ENCODE results near the gene COX8A.
A peak's percentile ranks its signal among the peaks of the same experiment; 100 is the strongest.

The COX8A gene, protein sequence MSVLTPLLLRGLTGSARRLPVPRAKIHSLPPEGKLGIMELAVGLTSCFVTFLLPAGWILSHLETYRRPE

GRCh38 chr11:63974259-63975143, at the start of gene COX8A:
COX8A (plus strand) TSS chr11:63974620; CDS start chr11:63974681, 61 bp downstream.
- peak; percentile 98 for DNase-seq (ENCODE audit: low spot score)
- in situ Hi-C loops (cut with MboI; ENCODE audit: low sequenced_read_pairs, unreplicated experiment) = loop anchor here (25.0 kb wide), 1 partner anchor 313 kb away; the partner anchor contains the start of genes BAD, GPR137 and KCNK4
- TF ChIP-seq, protein P1, sequence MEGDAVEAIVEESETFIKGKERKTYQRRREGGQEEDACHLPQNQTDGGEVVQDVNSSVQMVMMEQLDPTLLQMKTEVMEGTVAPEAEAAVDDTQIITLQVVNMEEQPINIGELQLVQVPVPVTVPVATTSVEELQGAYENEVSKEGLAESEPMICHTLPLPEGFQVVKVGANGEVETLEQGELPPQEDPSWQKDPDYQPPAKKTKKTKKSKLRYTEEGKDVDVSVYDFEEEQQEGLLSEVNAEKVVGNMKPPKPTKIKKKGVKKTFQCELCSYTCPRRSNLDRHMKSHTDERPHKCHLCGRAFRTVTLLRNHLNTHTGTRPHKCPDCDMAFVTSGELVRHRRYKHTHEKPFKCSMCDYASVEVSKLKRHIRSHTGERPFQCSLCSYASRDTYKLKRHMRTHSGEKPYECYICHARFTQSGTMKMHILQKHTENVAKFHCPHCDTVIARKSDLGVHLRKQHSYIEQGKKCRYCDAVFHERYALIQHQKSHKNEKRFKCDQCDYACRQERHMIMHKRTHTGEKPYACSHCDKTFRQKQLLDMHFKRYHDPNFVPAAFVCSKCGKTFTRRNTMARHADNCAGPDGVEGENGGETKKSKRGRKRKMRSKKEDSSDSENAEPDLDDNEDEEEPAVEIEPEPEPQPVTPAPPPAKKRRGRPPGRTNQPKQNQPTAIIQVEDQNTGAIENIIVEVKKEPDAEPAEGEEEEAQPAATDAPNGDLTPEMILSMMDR (IDR thresholded peaks at IDR 0.05; ENCODE audit: borderline replicate concordance, control extremely low read depth, extremely low read depth, insufficient read depth, missing control alignments) = peak; percentile 2

DNA sequence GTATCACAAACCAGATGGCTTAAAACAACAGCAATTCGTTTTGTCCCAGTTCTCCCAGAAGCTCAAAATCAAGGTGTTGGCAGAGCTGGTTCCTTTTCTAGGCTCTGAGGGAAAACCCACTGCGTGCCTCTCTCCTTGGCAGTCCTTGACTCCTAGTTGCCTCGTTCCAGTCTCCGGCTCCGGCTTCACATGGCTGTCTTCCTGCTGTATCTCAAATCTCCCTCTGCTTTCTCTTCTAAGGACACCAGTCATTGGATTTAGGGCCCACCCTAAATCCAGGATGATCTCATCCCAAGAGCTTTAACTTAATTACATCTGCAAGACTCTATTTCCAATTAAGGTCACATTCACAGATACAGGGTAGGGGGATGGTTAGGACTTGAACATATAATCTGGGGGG, 44.8 kb upstream of the COX8A start:
- TF ChIP-seq, protein P1 (IDR thresholded peaks at IDR 0.05; ENCODE audit: borderline replicate concordance, control extremely low read depth, extremely low read depth, insufficient read depth, missing control alignments) = no peak
- in situ Hi-C loops (cut with MboI; ENCODE audit: low sequenced_read_pairs, unreplicated experiment) = no loop called here
- no peak for DNase-seq (ENCODE audit: low spot score)

GRCh38 chr11:63931045-63931444, 43.4 kb upstream of the COX8A start:
- in situ Hi-C loops (cut with MboI; ENCODE audit: low sequenced_read_pairs, unreplicated experiment) = no loop called here
- DNase-seq (ENCODE audit: low spot score) = no peak
- TF ChIP-seq, protein P1 (IDR thresholded peaks at IDR 0.05; ENCODE audit: borderline replicate concordance, control extremely low read depth, extremely low read depth, insufficient read depth, missing control alignments) = no peak

- TF ChIP-seq, protein P1 (IDR thresholded peaks at IDR 0.05; ENCODE audit: borderline replicate concordance, control extremely low read depth, extremely low read depth, insufficient read depth, missing control alignments) = no peak
- in situ Hi-C loops (cut with MboI; ENCODE audit: low sequenced_read_pairs, unreplicated experiment) = no loop called here
- no peak for DNase-seq (ENCODE audit: low spot score)
Observed at GRCh38 chr11:63931876-63932275, 42.5 kb upstream of the COX8A start.

GRCh38 chr11:63933459-63933858, 41.0 kb upstream of the COX8A start:
- in situ Hi-C loops (cut with MboI; ENCODE audit: low sequenced_read_pairs, unreplicated experiment) = no loop called here
- TF ChIP-seq, protein P1 (IDR thresholded peaks at IDR 0.05; ENCODE audit: borderline replicate concordance, control extremely low read depth, extremely low read depth, insufficient read depth, missing control alignments) = no peak
- DNase-seq (ENCODE audit: low spot score) = no peak

DNA sequence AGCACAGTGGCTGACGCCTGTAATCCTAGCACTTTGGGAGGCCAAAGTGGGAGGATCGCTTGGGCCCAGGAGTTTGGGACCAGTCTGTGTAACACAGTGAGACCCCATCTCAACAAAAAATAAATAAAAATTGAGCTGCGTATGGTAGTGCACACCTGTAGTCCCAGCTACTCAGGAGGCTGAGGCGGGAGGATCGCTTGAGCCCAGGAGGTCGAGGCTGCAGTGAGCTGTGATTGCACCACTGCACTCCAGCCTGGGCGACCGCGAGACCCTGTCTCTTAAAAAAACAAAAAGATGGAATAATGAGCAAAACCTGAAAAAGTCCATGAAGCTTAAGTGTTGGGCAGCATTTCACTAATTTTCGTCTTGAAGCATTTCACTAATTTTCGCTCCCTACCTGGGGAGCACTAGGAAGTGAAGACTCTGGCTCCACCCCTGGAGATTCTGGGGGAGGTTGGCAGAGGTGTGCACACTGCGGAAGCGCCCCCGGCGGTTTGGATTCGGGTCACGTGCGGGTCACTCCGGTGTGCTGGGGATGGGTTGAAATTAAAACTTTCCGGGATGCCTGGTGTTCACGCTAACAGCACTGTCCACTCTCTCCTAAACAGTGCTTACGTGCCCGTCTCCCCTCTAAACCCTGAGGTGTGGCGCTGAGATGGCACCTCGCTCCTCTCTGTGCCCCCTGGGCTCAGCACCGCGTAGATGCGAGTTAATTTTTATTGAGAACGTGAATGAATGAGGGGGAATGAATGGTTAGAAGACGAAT, 36.5 kb upstream of the COX8A start:
- peak; percentile 57 for DNase-seq (ENCODE audit: low spot score)
- in situ Hi-C loops (cut with MboI; ENCODE audit: low sequenced_read_pairs, unreplicated experiment) = no loop called here
- TF ChIP-seq, protein P1 (IDR thresholded peaks at IDR 0.05; ENCODE audit: borderline replicate concordance, control extremely low read depth, extremely low read depth, insufficient read depth, missing control alignments) = no peak
